Activated CD4-positive, alpha-beta T cell treated with anti-CD3 and anti-CD28 coated beads, Interleukin-2, amount 50 U/mL, for 4 hours (primary cell): Measurements from ENCODE around the gene TTC33.

Source experiments
- DNase-seq, 2 experiments: peaks; one replicate each; pipeline ENCODE4 v3.0.0-alpha.2; 2020

The TTC33 gene

DNA sequence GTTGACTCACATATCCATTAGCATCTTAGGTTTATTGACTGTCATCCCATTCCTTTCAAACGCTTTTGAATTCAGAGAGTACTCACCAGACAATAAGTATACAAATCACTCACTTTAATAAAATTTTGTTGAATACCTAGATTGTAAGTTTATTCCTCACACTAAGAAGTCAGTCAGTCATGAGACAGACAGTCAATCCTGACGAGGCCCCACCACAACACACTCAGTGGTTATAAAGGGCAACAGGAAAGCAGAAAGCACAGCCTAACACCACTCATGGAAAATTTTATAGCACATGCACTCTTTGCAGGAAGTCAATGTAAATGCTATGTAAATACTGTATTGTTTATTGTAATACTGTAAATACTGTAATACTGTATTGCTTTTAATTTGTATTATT lies 252.3 kb downstream of the TTC33 start:
- peak; percentile 21 to 31 for DNase-seq

DNA sequence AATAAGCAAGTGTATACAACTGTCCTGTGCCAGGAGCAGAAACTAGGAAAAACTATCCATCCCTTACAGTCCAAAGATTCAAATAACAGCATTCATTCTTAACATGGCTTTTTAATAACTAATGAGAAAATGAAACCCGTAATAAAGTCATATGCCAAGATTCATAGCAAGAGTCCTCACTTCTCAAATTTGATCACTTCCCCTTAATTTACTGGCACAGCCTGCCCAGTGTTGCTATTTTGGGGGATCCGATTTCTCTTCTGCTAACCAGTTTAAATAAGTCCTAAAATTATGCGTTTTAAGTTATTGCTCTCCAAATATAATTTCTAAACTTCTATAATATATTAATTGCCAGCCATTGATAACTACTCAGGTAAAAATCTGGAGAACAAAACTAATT lies 253.0 kb downstream of the TTC33 start:
- DNase-seq: no peak

DNA sequence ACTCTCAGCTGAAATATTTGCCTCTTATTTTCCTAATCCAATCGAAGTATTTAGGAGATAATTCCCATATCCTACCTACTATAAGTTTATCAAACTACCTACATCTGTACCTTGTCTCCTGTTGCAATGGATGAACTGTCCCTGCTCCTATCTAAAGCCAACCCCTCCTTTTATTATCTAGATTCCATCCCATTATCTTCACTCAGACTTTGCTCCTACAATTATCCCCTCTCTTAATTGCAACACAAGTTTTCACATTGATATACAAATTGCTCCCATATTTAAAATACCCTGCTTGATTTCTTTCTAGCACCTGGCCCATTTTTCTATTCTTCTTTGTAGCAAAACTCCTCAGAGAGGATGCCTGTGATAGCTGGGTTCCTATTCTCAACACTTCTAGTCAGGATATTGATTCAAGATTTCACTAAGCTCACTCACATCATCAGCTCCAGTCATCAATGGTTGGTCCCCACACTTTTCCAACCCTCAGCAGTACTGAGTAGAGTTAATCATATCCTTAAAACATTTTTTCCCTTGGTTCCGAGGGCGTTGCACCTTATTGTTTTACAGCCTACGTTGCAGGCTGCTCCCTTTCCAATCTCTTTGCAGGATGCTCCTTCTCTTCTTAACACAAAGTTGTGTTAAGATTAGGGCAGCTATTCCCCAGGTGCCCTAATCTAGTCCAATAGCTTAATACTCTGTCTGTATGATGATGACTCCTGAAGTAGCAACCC lies 253.9 kb downstream of the TTC33 start:
- no peak for DNase-seq

DNA sequence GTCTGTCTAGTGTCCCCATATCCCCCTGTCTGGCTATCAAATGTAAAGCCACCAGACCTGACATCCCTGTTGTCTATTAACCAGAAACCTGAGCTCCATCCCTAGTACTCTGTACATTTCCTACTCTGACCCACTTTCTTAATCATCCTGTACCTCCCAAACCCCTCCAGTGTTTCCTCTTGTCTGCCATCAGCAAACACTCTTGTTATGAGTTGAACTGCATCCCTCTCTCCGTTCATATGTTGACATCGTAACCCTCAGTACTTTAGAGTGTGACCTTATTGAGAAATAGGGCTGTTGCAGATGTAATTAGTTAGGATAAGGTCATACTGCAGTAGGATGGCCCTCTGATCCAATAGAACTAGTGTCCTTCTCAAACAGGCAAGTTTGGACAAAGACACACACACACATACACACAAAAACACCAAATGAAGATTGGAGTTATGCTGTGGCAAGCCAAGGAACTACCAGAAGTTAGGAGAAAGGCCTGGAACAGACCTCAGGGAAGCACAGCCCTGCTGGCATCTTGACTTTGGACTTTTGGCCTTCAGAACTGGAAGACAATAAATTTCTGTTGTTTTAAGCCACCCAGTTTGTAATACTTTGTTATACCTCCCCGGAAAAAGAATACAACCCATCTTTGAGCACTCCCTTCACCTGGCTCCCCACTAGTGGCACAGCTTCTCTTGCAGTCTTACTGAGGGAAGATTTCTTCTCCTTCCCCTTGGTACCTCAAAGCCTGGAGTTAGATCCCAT lies 256.1 kb downstream of the TTC33 start:
- no peak for DNase-seq

DNA sequence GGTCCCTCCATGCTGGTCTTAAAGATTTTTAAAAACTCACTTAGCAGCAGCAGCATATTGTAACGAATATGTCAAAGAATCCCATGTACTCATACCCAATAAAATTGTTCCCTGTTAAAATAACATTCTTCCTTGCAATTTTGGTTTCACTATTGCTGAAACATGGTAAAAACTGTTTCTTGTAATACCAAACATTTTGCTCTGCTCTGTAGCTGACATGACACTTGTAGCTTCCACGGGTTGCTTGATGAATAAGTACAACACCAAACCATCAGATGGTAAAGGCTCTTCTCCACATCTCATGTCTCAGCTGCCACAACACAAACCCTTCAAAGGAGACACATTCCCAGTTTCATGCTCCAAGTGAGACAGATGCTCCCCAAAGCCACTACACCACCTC lies 256.8 kb downstream of the TTC33 start:
- DNase-seq: no peak

DNA sequence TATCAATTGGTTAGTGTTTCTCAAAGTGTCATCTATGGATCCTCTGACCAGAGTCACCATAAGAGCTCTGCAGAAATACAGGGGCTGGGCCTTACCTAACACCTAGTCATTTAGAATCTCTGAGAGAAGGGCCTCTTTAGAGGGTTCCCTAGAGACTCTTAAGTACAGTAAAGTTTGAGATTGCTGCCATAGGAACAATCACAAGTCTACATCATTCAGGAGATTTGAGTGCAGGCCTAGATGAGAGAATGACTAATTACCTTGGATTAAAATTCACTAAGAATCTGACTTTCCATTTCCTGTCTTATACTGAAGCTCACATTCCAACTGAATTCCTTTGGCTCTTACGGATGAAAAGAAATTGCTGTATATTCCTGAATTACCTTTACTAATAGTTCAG lies 258.2 kb downstream of the TTC33 start:
- DNase-seq: no peak

DNA sequence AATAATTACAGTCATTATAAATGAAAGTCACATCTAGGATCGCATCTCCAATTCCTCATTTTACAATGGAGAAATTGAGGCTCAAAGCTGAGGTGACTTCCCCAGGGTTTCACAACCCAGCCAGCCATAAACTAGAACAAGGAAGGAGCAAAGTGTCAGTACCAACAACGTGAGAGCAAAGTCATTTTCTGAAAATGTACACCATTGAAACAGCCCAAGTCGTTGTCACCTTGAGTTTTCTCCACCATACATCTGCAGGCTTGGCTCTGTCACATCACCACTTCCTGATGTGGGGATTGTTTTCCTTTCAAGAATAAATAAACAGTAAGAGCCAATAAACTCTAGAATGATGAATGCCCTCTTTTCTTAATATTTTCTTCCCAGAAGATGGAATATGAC lies 260.5 kb downstream of the TTC33 start:
- no peak for DNase-seq

DNA sequence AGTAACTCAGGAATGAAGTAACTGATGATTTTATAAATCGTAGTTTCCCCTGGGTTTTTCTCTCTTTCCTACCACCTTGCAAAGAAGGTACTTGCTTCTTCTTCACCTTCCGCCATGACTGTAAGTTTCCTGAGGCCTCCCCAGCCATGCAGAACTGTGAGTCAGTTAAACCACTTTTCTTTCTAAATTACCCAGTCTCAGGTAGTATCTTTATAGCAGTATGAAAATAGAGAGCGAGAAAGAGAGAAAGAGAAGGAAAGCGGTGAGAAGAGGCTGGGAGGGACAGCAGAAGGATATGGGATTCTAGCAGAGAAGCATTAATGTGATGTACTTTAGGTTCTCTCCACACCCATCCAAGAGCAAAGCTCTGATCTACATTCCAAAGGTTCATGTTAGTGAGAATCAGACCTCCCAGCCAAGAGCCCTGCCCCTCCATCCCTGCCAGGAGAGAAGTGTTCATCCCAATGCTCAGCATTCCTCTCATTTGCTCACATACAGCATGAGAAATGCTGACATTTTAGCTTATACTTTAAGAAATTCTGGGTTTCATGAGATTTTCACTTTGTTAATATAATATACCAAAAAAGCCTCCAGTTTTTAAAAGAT lies 261.0 kb downstream of the TTC33 start:
- DNase-seq: no peak

DNA sequence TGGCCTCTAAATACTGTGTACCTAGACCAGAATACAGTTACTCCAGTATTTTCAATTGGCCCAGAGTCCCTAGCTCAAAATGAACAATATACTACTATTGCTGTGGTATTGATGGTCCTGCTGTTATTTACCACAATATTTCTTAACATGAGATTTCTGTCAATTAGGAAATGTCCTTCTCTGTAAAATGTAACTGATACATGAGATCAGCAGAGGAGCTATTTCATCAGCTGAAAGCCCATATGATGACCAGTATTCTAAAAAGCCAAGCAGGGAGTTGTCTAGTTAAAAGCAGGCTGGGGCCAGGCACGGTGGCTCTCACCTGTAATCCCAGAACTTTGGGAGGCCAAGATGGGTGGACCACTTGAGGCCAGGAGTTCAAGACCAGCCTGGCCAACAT lies 263.7 kb downstream of the TTC33 start:
- no peak for DNase-seq

DNA sequence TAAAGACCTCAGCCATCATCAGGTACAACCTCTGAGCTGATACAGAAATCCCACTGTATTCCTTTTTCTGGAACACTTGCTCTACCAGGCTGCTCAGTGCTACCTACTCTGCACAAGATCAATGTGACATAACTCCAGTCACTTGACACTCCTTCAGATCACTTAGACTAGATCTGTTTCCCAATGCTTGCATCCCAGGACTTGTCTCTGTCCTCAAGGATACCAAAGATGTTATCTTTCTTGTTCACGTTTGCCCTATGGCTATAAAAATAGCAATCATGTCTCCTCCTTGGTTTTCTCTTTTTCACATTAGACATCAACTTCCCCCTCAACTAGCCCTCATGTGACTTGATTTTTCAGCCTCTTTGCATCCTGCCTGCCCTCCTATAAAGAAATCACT lies 264.1 kb downstream of the TTC33 start:
- no peak for DNase-seq

DNA sequence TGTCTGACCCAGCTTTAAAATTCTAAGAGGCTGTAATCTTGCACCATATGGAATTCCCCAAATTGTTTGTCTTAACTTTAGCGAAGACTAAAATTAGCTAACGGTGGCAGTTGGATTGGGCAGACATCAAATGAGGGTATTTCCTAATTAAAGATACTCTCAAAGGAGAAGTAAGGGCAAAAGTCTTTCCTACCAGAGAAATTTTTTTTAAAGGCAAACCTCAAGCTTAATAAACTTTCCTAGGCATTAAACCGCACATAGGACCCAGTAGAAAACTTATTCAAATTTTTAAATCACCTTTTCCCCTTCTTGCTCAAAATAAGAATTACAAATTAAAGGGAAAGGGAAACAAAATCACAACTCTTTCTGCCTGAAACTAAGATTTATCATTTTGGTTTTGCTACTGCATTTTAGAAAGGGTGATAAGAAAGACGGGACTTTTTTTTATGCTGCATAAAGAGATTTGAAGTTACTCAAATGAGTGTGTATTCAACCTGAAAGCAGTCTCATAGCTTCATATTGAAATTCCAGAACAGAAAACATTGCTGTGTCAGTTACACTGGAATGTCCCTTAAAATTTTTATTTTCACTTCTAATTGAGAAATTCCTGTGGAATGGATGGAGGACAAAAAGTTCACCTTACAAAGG lies 265.2 kb downstream of the TTC33 start:
- no peak for DNase-seq

DNA sequence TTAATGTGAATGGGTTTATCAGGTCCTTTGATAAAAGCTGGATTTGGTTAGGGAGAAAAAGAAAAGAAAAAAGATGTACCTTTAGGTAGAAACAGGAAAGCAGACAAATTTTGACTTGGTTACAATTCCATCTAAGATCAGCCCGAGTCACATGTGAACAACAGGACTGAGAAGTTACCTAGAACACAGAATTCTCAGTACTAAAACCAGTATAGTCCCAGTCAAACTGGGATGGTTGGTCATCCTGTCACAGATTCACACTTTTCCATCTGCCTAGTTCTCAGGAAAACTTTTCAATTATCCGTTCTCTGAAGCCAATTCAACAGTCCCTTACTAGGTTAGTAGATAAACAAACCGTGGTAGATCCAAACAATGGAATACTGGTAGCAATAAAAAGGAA lies 266.3 kb downstream of the TTC33 start:
- DNase-seq: no peak

DNA sequence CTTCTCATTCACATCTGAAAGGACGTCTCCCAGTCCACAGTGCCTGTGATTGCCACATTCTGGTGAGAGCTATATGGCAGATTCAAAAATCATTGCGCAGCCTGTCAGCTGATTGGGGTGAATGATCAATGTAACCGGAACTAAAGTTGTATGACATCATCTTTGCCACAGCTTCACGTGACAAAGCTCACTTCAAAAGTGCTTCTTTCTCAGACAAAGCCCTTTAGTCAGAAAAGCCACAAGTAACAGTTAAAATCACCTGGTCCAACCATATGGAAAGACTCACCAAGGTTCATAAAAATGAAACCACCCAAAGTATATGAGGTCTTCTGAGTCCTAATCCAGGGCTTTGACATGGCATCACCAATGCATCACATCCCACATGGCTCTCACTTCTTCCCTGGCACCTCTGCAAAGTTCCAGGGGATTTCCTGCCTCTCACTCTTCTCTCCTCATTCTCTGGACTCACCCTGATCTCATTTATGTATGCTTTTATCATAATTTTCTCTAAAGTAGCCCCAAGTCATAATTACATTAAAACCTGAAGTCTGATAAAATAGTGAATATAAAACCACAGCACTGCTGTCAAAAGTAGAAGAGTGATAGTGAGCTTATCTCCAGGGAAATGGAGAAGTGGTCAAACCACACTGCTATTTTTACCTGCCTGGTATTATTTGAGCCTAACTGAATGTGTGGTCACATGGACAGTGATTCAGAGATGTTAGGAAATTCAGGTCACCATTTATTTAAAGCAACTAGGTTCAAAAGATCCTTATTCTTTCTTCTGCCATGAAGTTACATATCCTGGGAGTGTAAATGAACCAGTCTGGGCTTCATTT lies 269.1 kb downstream of the TTC33 start:
- peak; percentile 31 to 50 for DNase-seq

DNA sequence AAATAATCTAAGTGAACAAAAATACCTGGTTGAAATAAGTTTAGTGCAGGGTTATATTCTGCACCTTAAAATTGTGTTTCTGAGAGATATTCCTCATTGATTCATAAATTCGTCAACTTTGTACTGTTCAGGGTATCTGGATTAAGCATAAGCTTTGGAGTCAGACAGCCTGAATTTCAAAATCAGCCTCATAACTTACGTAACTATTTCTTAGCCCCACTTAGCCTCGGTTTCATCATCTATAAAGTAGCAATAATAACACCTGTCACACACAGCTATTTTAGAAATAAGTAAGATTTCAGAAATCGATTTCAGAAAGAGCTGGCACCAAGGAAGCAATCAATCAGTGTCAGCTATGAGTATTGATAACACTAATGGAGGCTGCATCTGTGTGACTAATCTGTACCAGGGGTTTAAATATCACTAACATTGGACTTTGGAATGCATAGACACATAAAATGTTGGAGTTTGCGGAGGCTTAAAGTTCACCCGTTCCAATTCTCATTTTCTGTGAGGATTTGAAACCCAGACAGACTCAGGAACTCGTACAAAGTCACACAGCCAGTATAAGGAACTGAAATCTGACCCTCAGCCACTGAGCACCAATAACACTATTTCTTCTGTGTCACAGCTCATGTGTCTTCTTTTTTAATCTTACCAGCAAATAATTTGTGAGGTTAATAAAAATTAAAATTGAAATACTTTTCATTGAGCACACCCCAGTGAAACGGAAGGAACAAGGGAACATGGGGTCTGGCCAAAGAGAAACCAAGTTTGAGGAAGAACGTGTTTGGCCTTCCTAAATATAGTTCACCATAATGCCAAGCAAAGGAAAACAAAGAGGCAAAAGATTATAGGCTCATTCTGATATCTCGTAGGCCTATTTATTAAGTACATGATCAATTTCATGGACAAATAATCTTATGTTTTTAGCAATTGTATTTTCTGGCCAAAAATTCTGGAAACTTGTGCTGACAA lies 270.5 kb downstream of the TTC33 start:
- DNase-seq: no peak

DNA sequence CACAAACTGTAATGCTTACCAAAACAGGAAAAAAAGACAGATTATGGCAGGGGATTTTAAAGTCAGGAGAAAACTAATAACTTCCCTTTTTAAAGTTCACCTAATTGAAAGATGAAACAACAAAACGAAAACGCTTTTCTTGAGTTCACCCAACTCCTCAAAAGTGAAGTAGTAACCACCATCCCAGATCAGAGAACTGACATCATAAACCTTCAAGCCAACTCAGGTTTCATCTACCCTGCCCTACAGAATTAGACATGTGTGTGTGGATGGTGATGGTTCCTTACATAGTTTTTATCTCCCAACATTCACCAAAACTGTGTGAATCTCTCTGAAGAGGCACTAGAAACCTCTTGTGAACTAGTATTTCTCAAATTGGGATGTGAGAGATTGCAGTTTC lies 271.3 kb downstream of the TTC33 start:
- DNase-seq: no peak

DNA sequence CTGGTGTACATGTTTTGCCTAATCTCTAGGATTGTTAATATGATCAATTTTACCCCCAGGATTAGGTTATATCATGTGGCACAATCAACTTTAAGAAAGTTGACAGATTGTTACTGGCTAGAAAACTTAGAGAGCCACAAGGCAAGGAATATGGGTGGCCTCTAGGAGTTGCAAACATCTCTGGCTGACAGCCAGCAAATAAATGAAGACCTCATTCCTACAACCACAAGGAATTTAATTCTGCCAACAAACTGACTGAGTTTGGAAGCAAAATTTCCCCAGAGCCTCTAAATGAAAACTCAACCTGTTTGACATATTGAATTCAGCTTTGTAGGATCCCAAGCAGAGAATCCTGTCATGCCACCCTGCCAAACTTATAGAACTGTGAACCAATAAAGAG lies 272.4 kb downstream of the TTC33 start:
- no peak for DNase-seq

DNA sequence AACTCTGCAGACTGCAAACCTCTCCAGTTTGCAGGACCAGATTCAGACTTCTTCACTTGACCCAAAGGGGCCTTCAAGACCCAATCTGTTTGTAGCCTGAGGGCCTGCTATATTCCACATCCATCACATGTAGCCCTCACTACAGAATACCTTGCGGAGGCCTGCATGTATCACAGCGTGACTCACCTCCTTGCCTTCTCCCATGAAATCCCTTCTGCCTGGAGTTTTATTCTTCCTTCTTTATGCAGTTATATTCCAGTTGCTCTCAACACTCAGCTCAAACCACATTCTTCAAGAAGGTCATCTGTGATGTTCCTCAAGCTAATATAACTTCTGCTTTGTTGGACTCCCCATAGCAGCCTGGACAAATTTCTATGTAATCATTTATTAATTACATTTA lies 274.5 kb downstream of the TTC33 start:
- DNase-seq: no peak

DNA sequence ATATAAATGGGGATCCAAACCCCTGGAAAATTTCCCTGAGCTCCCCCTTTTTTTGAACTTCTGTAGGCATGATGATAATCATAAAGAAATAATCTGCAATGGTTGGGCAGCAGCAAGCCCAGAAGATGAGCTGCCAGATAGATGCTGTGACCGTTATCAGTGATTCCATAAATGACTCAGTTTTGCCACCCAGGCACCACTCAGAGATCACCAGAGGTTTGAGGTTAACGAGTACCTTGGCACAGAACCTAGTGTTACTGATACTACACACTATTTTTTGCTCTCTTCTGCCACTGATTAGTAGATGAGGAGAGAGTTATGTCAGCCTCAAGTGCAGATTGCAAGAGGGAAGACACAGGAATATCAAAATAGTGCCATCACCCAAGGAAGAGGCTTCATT lies 275.4 kb downstream of the TTC33 start:
- DNase-seq: peak; percentile 17 to 30

DNA sequence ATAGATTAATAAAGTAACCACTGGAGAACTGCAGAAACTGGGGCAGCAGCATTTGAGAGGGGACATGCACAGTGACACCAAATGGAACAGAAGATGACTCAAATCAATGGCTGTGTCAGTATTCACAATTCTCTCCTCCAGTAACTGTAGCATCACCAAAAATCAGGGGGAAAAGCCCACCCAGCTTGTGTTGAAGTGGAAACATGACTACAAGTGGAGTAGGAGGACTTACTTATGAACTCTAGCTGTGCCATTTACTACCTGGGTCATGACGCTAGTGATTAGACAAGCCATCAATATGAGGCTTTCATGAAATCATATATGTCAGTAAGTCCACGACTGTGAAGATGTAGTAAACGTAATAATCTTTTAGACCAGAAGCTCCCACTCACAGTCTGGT lies 275.8 kb downstream of the TTC33 start:
- DNase-seq: no peak

DNA sequence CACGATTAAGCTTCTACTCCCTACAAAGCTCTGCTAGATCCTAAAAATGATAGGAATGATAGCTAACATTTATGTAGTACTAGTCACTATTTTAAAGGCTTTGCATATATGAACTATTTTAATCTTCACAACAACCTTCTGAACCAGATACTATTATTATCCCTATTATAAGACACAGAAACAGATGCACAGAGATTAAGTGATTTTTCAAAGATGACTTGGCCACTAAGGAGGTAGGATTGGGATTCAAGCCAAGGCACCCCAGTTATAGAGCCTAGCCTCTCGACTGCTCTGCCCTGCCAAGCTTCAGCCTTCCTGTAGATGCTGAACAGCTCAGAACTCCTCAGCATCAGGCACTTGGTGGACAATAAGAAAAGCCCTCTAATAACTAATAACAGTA lies 277.0 kb downstream of the TTC33 start:
- DNase-seq: no peak

DNA sequence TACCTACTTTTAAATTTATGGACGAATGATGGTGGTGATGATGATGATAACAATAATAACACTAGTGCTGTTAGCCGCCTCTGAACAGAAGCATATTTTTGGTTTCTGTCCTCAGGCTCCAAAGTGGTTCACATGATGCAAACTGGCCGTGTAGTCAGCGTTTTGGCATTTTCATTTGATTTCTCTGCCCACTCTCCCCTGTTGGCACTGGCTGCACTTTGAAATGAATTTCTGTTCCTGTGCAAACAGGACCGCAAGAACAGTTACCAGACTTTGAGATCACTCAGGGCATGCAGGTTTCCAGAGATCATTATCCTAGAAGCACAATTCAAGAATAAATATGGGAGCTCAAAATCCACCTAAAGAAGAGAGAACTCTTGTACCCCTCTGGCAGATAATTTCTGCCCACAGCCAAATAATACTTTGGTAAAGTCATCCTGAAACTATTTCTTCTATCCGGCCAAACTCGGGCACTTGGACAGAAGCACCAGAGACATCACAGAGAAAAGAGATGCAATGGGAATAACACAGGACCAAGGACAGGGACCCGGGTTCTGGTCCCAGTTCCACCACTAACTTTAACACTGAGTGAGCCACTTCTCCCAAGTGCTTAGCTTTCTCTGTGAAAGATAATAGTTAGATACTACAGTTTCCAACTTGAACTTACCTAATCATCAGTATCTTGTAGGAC lies 277.8 kb downstream of the TTC33 start:
- DNase-seq: no peak
